Vagina (tissue), 2 donors: ENCODE results near the gene TTLL8.

Experiments used
- CTCF ChIP-seq, 3 experiments: fragments of 450-650 bp in 2 of 3; fragments of 200-600 bp in 1 of 3; sonication (generic) in 1 of 3; IDR thresholded peaks; one replicate each; pipeline ENCODE4 v1.5.1; 2017 to 2019; ENCODE audit warnings: antibody characterized with exemption in 3 of 3, mild to moderate bottlenecking in 2 of 3, moderate library complexity in 2 of 3
- POLR2A ChIP-seq, 2 donors: fragments of 450-650 bp; IDR thresholded peaks; one replicate each; pipeline ENCODE4 v1.6.1; 2017; ENCODE audit warnings: antibody characterized with exemption in 2 of 2, mild to moderate bottlenecking in 2 of 2, moderate library complexity in 2 of 2

- TF ChIP-seq CTCF (IDR thresholded peaks at IDR 0.05) (no peak), POLR2A (IDR thresholded peaks at IDR 0.05) (no peak)
Measured at GRCh38 chr22:50046481-50047245, 11.4 kb downstream of the TTLL8 start.
